ENCODE data around the gene CLK1.

CLK1 gene

DNA sequence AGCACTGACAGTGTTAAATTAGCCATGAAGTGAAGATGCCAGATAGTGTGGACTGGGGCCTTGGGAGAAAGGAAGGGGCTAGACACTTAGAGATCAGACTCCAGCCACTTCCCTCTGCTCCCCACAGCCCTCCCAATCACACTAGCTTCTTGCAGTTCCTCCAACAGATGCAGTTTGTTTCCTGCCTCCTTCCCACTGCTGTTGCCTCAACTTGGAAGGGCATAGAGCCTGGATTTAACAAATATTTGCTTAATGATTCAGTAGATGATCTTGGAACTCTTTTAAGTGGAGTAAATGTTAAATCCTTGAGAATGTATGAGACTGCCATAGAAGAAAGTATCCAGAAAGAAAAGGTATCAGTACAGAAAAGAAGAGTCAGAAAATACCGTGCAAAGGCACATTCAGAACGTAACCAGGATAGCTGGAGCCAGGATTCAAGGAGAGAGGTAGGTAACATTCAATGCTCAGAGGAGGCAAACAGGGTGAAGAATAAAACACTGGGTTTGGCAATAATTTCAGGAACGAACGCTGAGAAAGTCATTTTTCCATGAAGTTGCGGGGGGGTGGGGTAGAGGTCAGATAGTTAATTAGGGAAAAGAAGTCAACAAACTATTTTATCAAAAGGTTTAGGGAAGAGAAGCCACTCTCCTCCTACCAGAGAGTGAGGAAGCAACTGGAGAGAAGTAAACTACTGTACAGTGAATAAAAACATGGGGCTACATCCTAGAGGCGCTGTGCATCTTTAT lies 54.0 kb downstream of the CLK1 start:
- DNase-seq: no peak

DNA sequence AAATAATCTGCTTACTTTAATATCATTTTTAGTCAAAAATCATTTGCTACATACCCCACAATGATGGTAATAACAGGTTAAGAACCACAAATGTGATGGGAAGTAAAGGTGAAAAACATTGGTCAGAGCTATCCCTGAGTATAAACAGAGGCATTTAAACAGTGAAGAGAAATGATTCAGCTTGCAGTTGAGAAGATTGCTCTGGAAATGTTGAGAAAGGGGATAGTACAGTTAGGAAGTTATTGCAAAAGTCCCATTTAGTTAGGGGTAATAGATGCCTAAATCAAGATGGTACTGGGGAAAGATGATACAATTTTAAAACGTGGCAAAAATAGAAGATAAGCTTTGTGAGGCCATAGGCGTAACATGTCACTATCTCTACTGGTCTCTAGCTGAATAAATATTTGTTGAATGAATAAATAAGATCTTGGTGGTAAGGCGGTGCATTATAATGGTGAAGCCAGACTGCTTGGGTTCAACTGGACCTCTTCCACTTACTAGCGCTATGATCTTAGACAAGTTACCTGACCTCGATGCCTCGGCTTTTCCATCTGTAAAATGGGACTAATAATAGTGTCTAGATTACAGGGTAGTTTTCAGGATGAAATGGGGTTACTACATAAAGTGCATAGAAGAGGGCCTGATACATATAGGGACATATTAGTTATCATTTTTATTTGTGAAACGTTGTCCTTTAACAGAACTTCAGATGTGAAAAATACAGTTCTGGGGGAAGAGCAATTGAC lies 54.8 kb downstream of the CLK1 start:
- no peak for DNase-seq
